Astrocyte (in vitro differentiated cells and primary cell): Measurements from ENCODE around the gene ZFP36L2. TPM values are rescaled to one million over a fixed set of nuclear protein-coding genes. Genes with fewer than 3 reads are reported as not detected.

Experiments used
- DNase-seq: peaks from one replicate; pipeline ENCODE4 v3.0.0-alpha.2; 2010; ENCODE audit warnings: low read depth
- FAIRE-seq: peaks from 2 replicates; lab custom pipeline; 2011; peaks lifted over from hg19 to GRCh38; lab: Jason Lieb, UNC
- H2AFZ ChIP-seq: 2 replicates; pipeline ENCODE4 v1.6.0; 2012; ENCODE audit warnings: low read depth, low read length, inconsistent platforms
- H3K27ac ChIP-seq: 2 replicates; pipeline ENCODE4 v1.5.1; 2011; ENCODE audit warnings: low read depth, low read length, inconsistent platforms
- H3K27me3 ChIP-seq: 2 replicates; pipeline ENCODE4 v1.6.0; 2011; ENCODE audit warnings: low read length, inconsistent platforms; ENCODE audit not compliant: insufficient read depth
- H3K36me3 ChIP-seq: 2 replicates; pipeline ENCODE4 v1.5.1; 2011; ENCODE audit warnings: low read length, inconsistent platforms; ENCODE audit not compliant: insufficient read depth
- H3K4me1 ChIP-seq: 2 replicates; pipeline ENCODE4 v1.5.1; 2011; ENCODE audit warnings: low read length, inconsistent platforms; ENCODE audit not compliant: insufficient read depth
- H3K4me2 ChIP-seq: 2 replicates; pipeline ENCODE4 v1.6.0; 2012; ENCODE audit warnings: low read length, inconsistent platforms
- H3K4me3 ChIP-seq: 2 replicates; pipeline ENCODE4 v1.5.1; 2011; ENCODE audit warnings: low read depth, mild to moderate bottlenecking, low read length, inconsistent platforms; ENCODE audit not compliant: insufficient read depth
- H3K79me2 ChIP-seq: 2 replicates; pipeline ENCODE4 v1.6.0; 2012; ENCODE audit warnings: mild to moderate bottlenecking, low read length, inconsistent platforms; ENCODE audit not compliant: insufficient read depth
- H3K9ac ChIP-seq: 2 replicates; pipeline ENCODE4 v1.6.0; 2012; ENCODE audit warnings: mild to moderate bottlenecking, low read length, inconsistent platforms
- H3K9me3 ChIP-seq: 2 replicates; pipeline ENCODE4 v1.5.1; 2012; ENCODE audit warnings: low read depth, mild to moderate bottlenecking, low read length, inconsistent platforms; ENCODE audit not compliant: insufficient read depth
- H4K20me1 ChIP-seq: 2 replicates; pipeline ENCODE4 v1.6.0; 2012; ENCODE audit warnings: low read length, inconsistent platforms; ENCODE audit not compliant: insufficient read depth
- H3K27ac Mint-ChIP-seq: one replicate; pipeline ENCODE4 v1.8.0; 2021; ENCODE audit warnings: mild to moderate bottlenecking, mixed read lengths; ENCODE audit not compliant: unreplicated experiment
- H3K27me3 Mint-ChIP-seq: one replicate; pipeline ENCODE4 v1.8.0; 2021; ENCODE audit warnings: low read depth, mixed read lengths; ENCODE audit not compliant: unreplicated experiment
- H3K36me3 Mint-ChIP-seq: one replicate; pipeline ENCODE4 v1.8.0; 2021; ENCODE audit warnings: low read depth, mixed read lengths; ENCODE audit not compliant: unreplicated experiment
- H3K4me1 Mint-ChIP-seq: one replicate; pipeline ENCODE4 v1.8.0; 2021; ENCODE audit warnings: low read depth, mixed read lengths; ENCODE audit not compliant: unreplicated experiment
- H3K4me3 Mint-ChIP-seq: one replicate; pipeline ENCODE4 v1.8.0; 2021; ENCODE audit warnings: mild to moderate bottlenecking, moderate library complexity, mixed read lengths; ENCODE audit not compliant: unreplicated experiment
- H3K9me3 Mint-ChIP-seq: one replicate; pipeline ENCODE4 v1.8.0; 2021; ENCODE audit warnings: mild to moderate bottlenecking, mixed read lengths; ENCODE audit not compliant: unreplicated experiment
- EZH2 ChIP-seq: IDR thresholded peaks from 2 replicates; pipeline ENCODE4 v1.6.1; 2012; ENCODE audit warnings: mild to moderate bottlenecking, low read length, inconsistent platforms; ENCODE audit not compliant: insufficient read depth
- total RNA-seq: library from RNA; stranded (reverse); gene quantifications from 2 replicates; pipeline ENCODE4 v1.2.1, GENCODE V29; 2021
- TF ChIP-seq, protein P1 (sequence below): IDR thresholded peaks from 2 replicates; pipeline ENCODE4 v1.5.1; 2011; ENCODE audit warnings: low read depth, mild to moderate bottlenecking, inconsistent platforms, low read length, moderate library complexity; ENCODE audit not compliant: insufficient read depth

ZFP36L2 gene
- total RNA-seq, 1 donor from 2014 or later, result 49.5 TPM

DNA sequence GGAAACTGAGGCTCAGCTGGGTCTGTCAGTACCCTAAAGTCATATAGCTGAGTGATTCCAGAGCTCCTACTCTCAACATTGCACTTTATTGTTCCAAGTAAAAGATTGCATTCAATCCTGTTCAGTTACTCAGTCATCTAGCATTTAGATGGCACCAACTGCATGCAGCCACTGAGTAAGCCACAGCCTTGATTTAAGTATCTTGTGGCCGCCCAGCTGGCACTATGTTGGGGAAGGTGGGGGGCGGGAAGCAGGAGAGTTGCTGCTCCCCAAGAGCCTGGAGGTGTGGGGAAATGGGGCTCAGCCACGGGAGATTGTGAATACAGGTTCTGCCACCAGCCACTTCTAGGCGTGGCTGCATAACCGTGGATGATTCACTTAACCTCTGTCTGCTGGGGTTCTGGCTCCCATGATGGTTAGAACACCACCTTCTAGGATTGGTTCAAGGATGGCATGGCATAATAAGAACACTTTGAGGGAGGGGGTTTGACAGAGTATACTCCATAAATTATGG is 17.1 kb downstream of the ZFP36L2 start:
- Histone ChIP-seq H2AFZ (no peak overlapping the region), H3K27me3 (no peaks in the 10 kb centered on the region), H3K9ac (no peak overlapping the region), H3K79me2 (no peaks in the 10 kb centered on the region), H4K20me1 (no peaks in the 10 kb centered on the region), H3K36me3 (no peaks in the 10 kb centered on the region), H3K4me1 (no peaks in the 10 kb centered on the region), H3K9me3 (no peaks in the 10 kb centered on the region), H3K27ac (no peak overlapping the region), H3K4me2 (no peak overlapping the region), H3K4me3 (no peak overlapping the region)
- no peaks in the 10 kb centered on the region for H3K9me3 Mint-ChIP-seq
- H3K27me3 Mint-ChIP-seq, result peaks cover 26% of the 10 kb centered on the region
- DNase-seq (no peak), FAIRE-seq (no peak)
- no peak overlapping the region for H3K27ac Mint-ChIP-seq
- H3K4me1 Mint-ChIP-seq, result peaks cover 2% of the 10 kb centered on the region
- TF ChIP-seq, protein P1, sequence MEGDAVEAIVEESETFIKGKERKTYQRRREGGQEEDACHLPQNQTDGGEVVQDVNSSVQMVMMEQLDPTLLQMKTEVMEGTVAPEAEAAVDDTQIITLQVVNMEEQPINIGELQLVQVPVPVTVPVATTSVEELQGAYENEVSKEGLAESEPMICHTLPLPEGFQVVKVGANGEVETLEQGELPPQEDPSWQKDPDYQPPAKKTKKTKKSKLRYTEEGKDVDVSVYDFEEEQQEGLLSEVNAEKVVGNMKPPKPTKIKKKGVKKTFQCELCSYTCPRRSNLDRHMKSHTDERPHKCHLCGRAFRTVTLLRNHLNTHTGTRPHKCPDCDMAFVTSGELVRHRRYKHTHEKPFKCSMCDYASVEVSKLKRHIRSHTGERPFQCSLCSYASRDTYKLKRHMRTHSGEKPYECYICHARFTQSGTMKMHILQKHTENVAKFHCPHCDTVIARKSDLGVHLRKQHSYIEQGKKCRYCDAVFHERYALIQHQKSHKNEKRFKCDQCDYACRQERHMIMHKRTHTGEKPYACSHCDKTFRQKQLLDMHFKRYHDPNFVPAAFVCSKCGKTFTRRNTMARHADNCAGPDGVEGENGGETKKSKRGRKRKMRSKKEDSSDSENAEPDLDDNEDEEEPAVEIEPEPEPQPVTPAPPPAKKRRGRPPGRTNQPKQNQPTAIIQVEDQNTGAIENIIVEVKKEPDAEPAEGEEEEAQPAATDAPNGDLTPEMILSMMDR, result no peak
- no peak for TF ChIP-seq EZH2
- no peak overlapping the region for H3K4me3 Mint-ChIP-seq
- H3K36me3 Mint-ChIP-seq, result no peaks in the 10 kb centered on the region

DNA sequence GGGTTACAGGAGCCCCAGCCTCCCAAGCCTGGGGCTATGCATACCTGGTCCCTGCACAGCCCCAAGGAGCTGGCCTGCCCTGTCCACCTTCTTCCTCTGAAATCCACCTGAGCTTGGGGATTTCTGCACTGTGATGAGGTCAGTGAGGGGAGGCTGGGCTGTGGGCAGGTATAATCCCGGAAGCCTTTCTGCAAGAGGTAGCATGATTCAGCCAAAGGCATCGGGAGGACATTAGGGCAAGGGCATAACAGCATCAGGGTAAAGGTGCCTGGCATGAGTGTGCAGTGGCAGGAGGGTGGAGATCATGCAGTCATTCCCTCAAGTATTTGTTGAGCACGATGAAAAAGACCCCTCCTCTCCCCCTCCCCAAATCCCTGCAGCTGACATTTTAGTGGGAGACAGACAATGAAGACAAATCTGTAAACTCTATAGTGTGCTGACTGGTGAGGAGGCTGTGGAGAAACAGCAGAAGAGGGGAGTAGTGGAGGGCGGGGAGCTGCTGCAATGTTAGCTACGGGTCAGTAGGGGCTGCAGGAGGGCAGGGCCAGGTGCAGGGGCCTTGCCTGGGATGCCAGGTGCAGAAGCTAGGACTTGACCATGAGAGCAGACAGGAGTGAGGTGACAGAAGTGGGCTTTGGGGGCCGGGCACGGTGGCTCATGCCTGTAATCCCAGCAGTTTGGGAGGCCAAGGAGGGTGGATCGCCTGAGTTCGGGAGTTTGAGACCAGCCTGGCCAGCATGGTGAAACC is 18.7 kb downstream of the ZFP36L2 start:
- no peaks in the 10 kb centered on the region for H4K20me1 ChIP-seq
- no peaks in the 10 kb centered on the region for H3K36me3 Mint-ChIP-seq
- H3K27me3 Mint-ChIP-seq, result peaks cover 23% of the 10 kb centered on the region
- no peaks in the 10 kb centered on the region for H3K9me3 Mint-ChIP-seq
- H3K9ac ChIP-seq, result no peak overlapping the region
- DNase-seq, result no peak
- H3K4me1 Mint-ChIP-seq, result peaks cover 2% of the 10 kb centered on the region
- H3K9me3 ChIP-seq, result no peaks in the 10 kb centered on the region
- no peaks in the 10 kb centered on the region for H3K36me3 ChIP-seq
- no peak overlapping the region for H3K27ac ChIP-seq
- H3K4me3 ChIP-seq, result no peak overlapping the region
- H3K4me3 Mint-ChIP-seq, result no peak overlapping the region
- no peaks in the 10 kb centered on the region for H3K27me3 ChIP-seq
- no peaks in the 10 kb centered on the region for H3K4me1 ChIP-seq
- no peak for FAIRE-seq
- TF ChIP-seq, protein P1, result no peak
- no peak overlapping the region for H3K27ac Mint-ChIP-seq
- H3K4me2 ChIP-seq, result no peak overlapping the region
- H3K79me2 ChIP-seq, result no peaks in the 10 kb centered on the region
- H2AFZ ChIP-seq, result no peak overlapping the region

DNA sequence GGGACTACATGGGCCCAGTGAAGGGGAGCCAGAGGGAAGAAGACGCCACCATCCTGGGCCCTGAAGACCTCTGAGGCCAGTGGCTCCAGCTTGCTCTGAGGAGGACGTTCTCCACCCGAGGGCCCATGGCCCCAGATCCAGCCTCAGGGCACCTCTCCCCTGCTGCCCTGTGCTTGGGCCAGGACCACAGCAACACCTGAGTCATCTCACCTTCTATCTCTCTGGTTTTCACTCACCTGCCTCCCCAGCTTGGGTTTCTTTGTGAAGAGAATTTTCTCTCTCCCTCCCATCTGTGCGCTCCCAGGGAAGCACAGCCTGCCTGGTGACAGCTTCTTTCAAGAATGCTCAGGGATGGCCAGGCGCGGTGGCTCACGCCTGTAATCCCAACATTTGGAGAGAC is 19.8 kb downstream of the ZFP36L2 start:
- Histone ChIP-seq H4K20me1 (no peaks in the 10 kb centered on the region), H3K36me3 (no peaks in the 10 kb centered on the region), H3K9ac (no peak overlapping the region), H3K27me3 (no peaks in the 10 kb centered on the region), H3K4me3 (no peak overlapping the region), H3K4me1 (no peaks in the 10 kb centered on the region), H3K79me2 (no peaks in the 10 kb centered on the region), H3K4me2 (no peak overlapping the region), H3K9me3 (no peaks in the 10 kb centered on the region), H2AFZ (no peak overlapping the region), H3K27ac (no peak overlapping the region)
- DNase-seq (no peak), FAIRE-seq (no peak)
- no peaks in the 10 kb centered on the region for H3K36me3 Mint-ChIP-seq
- TF ChIP-seq EZH2, result no peak
- TF ChIP-seq, protein P1, result no peak
- H3K4me1 Mint-ChIP-seq, result peaks cover 2% of the 10 kb centered on the region
- H3K4me3 Mint-ChIP-seq, result no peak overlapping the region
- H3K9me3 Mint-ChIP-seq, result no peaks in the 10 kb centered on the region
- H3K27ac Mint-ChIP-seq, result peak overlapping the region; percentile 58
- peaks cover 20% of the 10 kb centered on the region for H3K27me3 Mint-ChIP-seq
